HS-5 (cell line): ENCODE measurements around the gene AMBRA1.

Source experiments
- DNase-seq: peaks from one replicate; pipeline ENCODE4 v3.0.0-alpha.2; 2012; ENCODE audit warnings: low read depth

The AMBRA1 gene

DNA sequence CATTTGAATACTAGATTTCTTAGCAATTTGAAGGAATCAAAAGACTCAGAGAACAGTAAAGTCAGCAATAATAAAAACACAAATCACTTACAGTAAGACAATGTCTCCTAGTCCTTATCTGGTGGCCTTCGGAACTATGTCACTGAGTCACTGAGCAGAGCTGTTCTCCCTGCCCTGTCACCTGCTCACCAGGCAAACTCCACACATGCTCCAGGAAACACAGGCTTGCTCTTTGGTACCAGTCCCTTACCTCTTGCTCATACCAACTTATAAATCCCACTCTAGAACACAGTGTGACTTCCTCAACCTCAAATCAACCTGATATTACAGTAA, 121.2 kb downstream of the AMBRA1 start:
- DNase-seq, result no peak

- DNase-seq, result no peak
Observed at GRCh38 chr11:46471943-46472661, 121.7 kb downstream of the AMBRA1 start.

DNA sequence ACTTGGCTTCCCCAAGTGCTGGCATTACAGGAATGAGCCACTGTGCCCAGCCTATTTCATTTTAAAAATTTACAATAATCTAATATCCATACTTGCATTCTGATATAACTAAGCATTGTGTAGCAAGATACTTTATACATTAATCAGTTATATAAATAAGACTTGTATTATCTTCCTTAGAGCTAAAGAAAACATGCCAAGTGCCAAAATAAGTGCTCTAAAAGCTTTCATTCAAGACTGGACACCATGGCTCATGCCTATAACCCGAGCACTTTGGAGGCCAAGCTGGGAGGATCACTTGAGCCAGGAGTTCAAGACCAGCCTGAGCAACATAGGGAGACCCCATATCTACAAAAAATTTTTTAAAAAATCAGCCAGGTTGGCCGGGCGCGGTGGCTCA, 123.9 kb downstream of the AMBRA1 start:
- DNase-seq, result no peak

- DNase-seq, result no peak
Observed at GRCh38 chr11:46465683-46466082, 128.1 kb downstream of the AMBRA1 start.

DNA sequence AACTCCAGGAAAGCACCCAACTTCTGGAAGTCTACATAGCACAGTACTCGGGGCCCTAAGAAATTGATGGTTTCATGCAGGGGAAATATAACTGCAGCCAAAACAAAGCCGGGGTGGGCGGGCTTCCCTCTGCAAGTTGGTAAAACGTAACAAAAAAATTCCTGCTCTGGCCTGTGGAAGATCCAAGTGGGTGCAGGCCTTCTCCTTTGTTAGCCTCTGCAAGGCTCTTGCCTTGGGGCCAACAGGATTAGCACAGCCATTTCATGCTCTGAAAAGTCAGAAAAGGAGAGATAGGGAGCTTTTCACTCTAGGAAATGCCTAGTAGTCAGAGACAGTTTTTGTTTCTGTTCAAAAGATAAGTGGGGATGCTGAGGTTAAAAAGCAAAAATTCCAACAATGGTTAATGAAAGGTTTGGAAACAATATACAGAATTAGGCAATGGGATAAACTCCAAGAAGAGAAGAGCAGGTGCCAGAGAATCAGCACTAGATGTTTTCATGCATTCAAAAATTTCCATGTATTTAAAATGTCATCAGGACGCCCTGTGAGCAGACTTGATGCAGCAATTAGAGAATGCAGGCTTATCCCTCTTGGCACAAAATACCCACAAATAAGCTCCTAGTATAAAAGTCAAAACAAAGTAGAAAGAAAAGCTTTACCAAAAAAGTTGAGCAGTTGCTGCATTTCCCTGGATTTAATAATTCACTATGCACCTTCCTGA, 130.0 kb downstream of the AMBRA1 start:
- DNase-seq, result no peak

DNA sequence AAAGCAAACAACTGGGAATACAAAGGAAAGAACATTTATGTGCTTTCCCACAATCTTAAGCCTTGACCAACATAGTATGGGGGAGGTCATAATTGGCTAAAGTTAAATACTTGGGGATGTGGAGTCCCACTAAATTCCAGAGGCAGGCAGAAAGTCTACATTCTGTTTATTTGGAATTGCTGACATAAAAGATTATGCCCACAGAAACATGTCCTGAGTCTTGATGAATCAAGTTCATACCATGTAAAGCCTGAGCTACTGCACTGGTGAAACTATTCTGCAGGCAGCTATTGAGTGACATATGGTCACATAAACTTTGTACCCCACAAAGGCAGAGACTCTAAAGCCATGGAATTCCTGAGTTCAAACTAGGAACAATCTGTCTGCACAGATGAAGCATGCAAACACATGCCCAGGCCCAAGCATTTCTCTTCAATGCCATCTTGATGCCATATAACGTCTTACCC, 132.3 kb downstream of the AMBRA1 start:
- no peak for DNase-seq

DNA sequence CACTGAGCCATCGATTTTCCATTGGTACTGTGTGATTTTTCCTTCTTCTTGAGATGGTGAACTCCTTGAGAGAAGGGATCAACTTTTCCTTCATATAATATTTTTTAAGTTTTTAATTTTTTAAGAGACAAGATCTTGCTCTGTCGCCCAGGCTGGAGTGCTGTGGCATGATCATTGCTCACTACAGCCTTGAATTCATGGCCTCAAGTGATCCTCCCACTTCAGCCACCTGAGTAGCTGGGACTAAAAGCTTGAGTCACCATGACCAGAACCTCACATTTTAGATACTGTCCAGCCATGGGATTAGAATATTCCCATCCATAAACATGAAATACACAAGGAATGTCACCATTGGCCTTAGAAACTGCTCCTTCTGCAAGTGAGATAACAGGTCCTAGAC, 135.3 kb downstream of the AMBRA1 start:
- DNase-seq, result no peak

- DNase-seq, result no peak
Observed at GRCh38 chr11:46457659-46458424, 136.0 kb downstream of the AMBRA1 start.

- DNase-seq, result no peak
Observed at GRCh38 chr11:46457021-46457420, 136.8 kb downstream of the AMBRA1 start.

DNA sequence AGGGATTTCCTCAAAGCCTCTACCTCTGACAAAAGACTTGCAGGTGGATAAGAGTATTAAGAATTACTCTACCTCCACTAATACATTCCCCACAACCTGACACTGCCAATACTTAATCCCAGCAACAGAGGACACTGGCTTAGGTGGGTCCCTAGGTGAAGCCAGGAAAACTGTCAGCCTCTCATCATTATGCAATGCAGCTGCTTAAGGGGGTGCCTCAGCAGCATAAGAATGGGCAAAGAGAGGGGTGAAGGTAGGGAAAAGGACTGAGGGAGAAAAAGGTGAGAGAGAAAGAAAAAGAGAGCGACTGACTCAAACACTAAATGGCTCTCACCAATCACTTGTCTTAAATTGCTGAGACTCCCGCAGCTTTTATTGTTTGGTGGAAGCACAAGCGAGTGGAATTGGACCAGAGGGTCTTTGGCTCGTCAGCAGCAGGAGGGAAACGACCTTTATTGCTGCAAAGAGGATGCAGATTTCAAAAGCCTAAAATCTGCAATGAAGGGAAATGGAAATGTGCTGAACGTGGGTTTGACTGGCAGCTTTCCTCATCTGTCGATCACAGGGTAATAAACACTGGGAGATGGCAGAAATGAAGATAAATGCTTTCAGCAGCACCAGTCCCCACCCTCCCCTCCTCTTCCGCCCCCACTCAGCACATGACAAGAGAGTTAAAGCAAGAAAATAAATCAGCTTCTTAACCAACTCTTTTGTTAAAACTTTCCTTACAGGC, 137.4 kb downstream of the AMBRA1 start:
- no peak for DNase-seq

GRCh38 chr11:46455834-46456233, 138.0 kb downstream of the AMBRA1 start:
- DNase-seq, result no peak

GRCh38 chr11:46452918-46453517, 140.8 kb downstream of the AMBRA1 start:
- DNase-seq, result no peak

- no peak for DNase-seq
Observed at GRCh38 chr11:46451759-46452158, 142.1 kb downstream of the AMBRA1 start.

DNA sequence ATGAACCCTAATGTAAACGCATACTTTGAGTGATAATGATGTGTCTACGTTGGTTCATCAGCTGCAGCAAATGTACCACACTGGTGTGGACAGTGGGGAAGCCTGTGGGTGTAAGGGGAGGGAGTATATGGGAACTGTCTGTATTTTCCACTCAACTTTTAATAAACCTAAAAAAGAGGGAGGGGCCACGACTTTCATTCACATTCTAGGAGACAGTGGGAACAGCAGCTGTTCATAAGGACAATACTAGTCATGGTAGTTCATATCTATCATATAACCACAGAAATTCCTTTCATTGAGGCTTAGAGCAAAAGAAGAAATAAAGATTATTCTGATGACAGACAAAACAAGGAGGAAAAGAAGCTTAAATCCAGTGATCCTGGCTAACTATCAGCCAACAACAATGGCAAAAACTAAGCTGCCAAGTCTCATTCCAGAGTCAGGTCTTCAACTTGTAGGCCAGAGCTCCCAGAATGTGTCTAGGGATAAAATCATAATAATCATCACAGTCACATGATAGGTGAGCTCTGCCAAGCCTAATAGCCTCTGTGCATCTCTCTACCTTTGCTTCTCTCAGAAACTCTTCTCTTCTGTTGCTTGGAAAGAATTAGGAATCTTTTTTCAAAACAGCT, 142.9 kb downstream of the AMBRA1 start:
- no peak for DNase-seq

- no peak for DNase-seq
Observed at GRCh38 chr11:46447544-46447943, 146.3 kb downstream of the AMBRA1 start.

GRCh38 chr11:46445920-46446771, 147.7 kb downstream of the AMBRA1 start:
- no peak for DNase-seq

DNA sequence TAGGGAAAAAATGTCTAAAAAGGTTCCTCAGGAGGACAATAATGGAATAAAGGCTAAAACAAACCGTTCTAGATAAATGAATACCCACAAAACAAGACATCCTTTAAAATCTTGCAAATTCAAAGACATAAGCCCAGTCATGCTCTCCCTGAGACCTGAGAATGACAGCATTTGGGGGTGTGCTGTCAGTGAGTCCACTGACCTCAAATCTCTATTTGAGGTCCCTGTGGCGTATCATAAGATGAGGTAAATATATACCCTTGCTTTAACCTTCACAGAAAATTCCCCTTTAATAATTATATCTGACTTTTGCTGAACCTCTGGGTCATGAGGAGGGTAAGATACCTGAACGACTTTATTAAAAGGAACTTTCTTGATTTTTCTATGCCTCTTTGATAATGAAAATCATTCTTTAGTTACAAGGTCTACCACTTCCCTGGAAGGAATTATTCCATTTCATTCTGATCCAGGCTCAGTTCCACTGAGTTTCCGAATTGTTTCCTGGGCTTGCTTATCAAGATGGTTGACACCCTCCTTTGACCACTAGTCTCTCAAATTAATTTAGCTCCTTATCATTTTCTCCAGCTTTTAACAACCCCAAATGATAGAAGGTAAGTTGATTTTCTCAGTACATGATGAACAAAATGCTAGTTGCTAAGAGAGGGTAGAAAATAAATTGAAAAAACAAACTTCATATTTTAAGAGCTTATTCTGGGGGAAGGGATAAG, 148.5 kb downstream of the AMBRA1 start:
- no peak for DNase-seq

DNA sequence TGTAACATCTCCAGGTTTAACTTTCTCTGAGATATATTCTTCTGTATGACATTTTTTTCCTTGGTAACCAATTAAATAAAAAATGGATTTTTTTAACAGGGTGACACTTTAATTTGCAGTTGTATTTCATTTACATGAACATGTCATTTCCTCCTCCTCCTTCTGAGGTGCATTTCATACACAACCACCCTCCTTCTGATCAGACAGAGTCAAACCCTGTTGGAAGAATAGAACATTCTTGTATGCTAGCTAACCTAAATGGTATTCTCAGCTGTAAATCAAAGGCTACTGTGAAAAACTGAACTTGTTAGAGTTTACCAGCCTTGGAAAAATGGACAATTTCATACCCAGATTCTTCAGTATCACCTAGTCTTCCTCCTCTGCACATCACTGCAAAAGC, 149.5 kb downstream of the AMBRA1 start:
- DNase-seq, result no peak

GRCh38 chr11:46438211-46438610, 155.6 kb downstream of the AMBRA1 start:
- no peak for DNase-seq
